SK-MEL-5 (cell line): ENCODE results near the gene IGSF11. TPM values are rescaled to one million over a fixed set of nuclear protein-coding genes. Genes with fewer than 3 reads are reported as not detected.
"Not testable (repeated sequence)": the region's sequence is repeated elsewhere in the genome, so short reads cannot be mapped to it uniquely, and the experiment has no call there.

ENCODE experiments used
- DNase-seq: peaks from one replicate; pipeline ENCODE4 v3.0.0-alpha.2; 2016; ENCODE audit warnings: low read depth, low spot score
- in situ Hi-C: cut with HindIII; loops from 2 replicates; pipeline ENCODE4 v1.10.0; 2016; ENCODE audit warnings: low sequenced_read_pairs, high pct_unique_total_duplicates, low pct_unique_long_range_greater_than_20kb
- total RNA-seq: library from RNA; depleted of rRNA; stranded (reverse); fragments of >200 nt; shearing (Covaris generic); gene quantifications from 2 replicates; pipeline ENCODE4 v1.2.3, GENCODE V29; 2014

The IGSF11 gene
- total RNA-seq, 1 experiment from 2014 or later: 64.6 TPM

DNA sequence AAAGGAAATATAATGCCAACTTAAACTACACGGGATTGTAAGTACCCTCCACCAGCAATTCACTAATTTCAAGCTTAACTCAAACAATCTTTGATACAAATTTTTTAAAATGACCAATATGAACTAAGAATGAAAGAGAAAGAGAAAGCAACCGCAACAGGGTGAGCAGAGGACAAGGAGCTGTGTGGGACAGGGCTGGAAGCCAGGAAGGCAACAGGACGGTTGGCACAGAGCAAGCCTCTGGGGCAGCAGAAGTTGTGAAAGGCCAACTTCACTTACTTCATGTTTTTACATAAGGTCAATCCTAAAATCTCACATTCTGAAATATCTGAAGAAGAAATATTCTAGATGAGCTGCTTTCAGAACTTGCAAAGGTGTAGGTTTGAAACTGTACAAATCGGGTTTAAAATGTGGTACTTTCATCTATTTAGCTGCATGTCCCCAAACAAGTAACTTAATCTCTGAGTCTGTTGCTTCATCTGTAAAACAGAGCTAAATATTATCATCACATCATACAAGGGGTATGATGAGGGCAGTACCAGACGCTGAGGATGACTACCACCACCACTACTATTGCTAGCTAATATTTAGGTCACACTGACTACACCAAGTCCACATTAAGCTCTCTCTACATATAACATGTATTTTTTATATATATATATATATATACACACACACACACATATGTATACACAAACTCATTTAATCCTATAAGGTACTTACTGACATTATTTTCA lies 101.7 kb downstream of the IGSF11 start:
- DNase-seq: no peak

DNA sequence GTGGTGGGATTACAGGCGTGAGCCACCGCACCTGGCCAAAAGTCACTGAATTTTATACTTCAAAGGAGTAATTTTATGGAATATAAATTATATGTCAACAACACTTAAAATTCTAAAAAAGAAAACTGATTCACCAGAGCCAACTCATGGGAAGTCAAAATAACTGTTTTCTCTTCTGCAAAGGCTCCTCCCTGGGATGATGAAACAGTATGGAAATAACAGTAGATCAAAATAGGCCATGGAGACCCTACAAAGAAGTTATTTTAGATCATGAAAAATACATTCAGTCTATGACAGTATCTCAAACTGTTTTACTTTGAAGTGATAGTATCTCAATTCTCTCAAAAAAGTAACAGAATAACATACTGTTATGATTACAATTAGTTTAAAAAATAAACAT lies 102.7 kb downstream of the IGSF11 start:
- DNase-seq: no peak
- in situ Hi-C loops: no loop called here

More for the DNA sequence above, 101.7 kb downstream of the IGSF11 start:
- in situ Hi-C loops: no loop called here

DNA sequence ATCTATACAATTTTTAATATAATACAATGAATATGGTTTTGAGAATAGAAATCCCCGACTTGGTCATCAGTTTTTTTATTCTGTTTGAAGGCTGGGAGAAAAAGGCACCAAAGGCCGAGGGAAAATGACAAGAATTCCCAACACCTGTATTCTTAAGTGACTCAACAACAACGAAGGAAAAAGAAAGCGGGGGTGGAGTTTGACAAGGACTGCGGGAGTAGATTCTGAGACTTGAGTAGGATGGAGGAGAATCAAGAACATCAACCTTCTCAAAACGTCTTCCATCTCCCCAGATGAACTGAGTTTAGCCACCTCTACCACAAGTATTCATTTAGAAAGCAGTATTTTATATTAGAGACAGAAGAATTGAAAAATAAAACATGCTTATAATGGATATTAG lies 107.2 kb downstream of the IGSF11 start:
- in situ Hi-C loops: no loop called here
- no peak for DNase-seq

DNA sequence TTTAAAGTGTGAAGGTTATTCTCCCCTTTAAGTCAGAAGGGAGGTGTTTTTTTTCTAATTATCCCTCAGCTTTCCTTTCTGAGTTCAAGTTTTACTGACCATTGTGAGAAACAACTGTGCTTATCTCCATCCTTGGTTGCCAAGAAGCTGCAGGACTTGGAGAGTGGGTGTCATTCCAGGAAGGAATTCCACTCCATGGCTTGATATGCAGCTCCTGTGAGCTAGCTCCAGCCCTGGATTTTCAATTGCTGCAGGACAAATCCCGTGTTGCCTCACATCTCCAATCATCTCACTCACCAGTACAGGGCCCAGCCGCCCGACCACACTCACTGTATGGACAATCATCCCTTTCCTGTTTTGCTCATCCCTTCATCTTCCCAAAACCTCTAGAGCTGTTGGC lies 122.5 kb downstream of the IGSF11 start:
- no peak for DNase-seq
- in situ Hi-C loops: no loop called here

DNA sequence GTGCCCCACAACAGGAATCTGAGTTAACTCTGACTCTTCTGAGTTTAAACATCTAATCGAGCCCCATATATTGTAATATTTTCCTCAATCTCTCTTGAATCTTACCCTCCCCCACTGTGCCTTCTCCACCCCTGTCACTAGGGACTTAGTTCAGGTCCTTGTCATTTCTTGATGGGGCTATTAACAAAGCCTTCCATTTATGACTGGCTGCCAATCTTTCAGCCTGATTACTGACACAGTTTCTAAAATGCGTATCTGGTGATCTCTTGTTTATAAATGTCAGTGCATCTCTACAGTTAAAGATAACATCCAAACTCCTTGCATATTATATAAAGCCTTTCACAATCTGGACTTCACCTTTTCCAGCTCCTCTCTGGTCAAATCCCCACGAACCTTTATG lies 124.3 kb downstream of the IGSF11 start:
- in situ Hi-C loops: no loop called here

DNA sequence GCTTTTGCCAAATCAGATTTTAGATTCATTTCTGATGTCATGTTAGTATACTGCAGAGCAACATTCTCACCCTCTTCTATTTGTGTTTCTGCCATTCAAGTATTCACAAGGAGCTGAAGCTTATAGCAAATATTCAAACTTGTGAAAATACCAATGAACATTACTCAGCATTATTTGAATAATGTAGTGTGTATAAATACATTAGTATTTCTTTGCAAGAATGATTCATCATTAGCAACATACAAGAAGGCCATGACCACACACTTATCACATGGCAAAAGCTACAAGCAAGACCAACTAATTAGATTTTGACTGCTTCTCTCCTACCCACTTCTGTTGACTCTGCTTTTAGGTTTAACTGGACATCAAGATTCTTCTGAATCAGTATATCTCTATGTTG lies 124.9 kb downstream of the IGSF11 start:
- in situ Hi-C loops: no loop called here
- DNase-seq: no peak

More for the DNA sequence above, 124.3 kb downstream of the IGSF11 start:
- DNase-seq: no peak

DNA sequence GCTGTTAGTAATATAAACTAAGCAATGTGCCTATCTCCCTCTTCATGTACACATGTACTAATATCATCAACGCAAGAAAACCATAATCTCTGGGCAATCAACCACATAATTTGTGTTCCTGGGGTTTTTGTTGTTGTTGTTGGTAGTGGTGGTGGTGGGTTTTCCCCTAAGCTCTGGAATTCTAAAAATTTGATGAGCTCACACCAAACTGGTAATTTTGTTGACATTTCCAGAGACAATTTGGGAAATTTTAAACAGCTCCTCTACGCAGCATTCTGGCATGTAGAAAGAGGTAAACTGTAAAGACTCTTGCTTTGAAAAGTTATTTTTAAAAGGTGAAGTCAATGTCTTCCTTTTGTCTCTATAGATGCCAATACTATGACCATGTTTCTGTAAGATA lies 126.7 kb downstream of the IGSF11 start:
- in situ Hi-C loops: no loop called here

DNA sequence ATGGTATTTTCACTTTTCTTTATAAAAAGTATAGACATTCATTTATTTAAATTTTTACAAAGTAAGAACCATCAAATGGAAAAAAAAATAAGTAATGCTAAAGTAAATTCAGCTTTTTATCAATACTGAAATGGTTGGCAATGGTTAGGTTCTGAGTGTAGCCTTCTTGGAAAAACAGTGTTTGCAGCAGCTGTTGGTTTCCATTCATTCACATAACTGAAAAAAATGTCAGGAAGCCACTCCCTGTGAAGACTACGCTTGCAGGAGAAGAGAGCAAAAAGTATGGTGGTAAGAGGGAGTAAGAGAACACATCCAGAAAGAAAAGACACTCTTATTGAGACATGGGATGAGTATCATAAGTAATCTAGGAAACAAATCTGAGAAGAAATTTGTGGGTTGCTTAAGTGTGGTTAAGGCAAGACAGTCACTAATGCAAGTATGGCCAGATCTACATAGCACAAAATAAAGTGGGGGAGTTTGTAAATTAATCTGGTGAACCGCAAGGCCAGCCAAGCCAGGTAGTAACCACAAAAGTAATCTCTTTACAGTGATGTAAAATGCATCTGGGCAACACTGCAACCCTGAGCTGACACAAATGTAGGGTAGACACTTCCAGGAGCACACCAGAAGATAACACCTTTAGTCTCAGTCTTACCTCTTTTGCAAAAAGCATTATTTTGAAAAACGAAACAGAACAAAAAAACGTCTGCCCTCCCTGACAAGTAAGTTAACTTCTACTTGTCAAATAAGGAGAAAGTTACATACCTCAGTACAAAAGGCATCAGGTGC lies 133.7 kb downstream of the IGSF11 start:
- no peak for DNase-seq
- in situ Hi-C loops: no loop called here

More for the DNA sequence above, 126.7 kb downstream of the IGSF11 start:
- DNase-seq: no peak

DNA sequence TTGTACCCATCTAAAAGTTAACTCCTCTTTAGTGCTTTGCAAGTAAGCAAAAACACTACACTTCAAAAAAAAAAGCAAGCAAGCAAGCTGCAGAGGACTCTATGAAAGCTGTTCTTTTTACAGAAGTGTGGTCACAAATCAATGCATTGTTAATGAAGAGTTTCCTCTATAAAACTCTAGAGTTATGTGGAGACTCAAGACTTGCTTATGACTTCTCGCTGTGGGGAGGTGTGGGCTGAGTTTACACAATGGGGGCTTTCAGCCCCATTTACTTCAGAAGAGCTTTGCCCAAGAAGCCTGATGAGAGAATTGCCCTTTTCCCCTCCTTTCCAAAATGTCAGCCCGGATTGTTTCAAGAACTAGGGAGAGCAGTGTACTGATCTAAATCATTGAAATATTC lies 144.4 kb downstream of the IGSF11 start:
- in situ Hi-C loops: no loop called here
- DNase-seq: peak; percentile 99

DNA sequence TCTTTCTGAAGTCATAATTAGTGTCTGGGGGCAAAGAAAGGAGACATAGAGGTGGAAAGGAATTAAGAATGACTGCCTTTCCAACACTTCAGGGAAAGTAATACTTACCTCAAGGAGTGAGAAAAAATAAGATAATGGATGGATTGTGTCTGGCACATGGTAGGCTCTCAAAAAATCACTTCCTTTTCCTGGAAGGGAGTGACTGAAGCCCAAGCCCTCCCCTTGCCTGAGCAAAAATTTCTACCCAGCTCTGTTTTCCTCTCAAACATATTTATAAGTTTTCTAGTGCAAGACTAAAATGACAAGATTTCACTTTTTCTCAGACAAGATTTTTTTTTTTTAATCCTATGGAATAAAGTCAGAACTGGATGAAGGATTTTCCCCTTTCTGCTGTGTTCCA lies 145.0 kb downstream of the IGSF11 start:
- in situ Hi-C loops: no loop called here

DNA sequence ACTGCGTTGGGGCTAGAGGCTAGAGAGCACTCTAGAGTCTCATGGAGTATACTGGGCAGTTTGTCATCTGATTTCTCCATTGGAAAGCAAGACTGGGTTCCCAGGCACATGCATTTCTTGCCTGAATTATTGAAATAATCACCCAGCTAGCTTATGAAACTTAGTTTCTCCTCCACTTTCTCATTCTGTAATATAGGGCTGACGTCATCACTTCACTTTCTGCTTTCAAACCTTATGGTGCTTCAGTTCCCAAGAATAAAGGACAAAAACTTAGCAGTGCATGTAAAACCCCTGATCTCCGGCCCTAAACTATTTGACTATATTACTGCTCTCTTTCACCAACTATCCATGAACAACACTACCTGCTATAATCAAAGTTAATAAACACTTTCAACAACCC lies 147.9 kb downstream of the IGSF11 start:
- peak; percentile 12 for DNase-seq
- in situ Hi-C loops: no loop called here

More for the DNA sequence above, 145.0 kb downstream of the IGSF11 start:
- peak; percentile 59 for DNase-seq

DNA sequence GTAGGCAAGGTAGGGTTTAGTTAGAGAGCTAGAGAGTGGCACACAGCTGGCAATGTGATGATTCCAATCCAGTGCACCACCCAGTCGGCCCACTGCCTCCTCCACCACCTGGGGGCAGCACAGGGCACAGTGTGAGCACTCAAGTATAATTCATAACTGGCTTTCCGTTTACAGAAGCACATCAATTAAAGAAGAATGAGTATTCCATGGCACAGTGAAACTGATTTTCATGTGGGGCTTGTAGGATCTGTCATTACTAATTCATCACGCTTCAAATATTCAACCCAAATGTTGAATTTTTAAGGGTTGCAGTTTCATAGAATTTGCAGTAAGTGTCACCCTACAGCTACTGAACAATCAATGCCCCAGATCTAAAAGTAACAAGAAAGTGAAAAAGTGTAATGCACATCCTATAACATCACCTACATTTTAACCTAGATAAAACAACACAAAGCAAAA lies 149.9 kb downstream of the IGSF11 start:
- DNase-seq: peak; percentile 81

DNA sequence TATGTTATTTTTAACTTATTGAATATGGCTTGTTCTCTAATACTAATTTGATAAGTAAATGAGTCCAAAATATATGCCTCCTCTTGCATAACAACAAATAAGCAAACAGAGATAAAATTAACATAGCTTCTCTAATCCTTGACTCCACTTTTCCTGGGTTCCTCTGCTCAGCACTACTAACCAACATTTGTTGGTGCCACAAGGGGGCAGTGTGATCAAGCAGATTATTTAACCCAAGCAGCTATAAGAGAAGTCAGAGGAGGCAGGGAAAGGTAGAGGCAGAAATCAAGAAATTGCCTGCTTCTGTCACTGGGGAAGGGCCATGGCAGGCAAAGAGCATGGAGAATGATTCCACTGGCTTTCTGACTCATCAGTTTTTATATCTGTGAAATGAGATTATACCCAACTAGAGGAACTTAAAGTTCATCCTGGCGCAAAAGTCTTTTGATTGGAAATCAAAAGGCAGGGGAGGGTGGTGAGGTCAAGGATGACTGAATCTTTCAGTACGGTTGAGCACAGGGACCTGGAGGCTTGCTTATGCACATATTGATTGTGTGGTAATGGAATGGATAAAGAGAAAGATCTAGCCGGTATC lies 152.2 kb downstream of the IGSF11 start:
- in situ Hi-C loops: no loop called here
- peak; percentile 84 for DNase-seq

More for the DNA sequence above, 149.9 kb downstream of the IGSF11 start:
- in situ Hi-C loops: no loop called here

DNA sequence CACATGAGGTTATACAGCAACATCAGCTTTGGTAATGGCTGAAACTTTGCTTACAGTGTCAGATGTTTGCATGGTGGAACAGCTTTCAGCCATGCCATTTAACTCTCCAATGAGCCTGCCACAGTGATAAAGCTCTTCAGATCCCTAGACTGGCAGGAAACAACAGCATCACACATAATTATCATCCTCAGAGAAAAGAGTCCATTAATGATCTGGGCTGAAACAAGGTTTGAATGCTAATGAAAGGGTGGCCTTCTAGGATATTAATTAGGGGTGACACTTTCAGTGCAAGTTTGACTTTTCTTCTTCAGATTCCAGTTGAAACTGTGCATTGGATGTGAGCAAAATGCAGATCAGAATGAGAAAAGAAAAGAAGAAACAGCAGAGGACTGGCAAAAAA lies 166.6 kb downstream of the IGSF11 start:
- in situ Hi-C loops: no loop called here
- DNase-seq: no peak

DNA sequence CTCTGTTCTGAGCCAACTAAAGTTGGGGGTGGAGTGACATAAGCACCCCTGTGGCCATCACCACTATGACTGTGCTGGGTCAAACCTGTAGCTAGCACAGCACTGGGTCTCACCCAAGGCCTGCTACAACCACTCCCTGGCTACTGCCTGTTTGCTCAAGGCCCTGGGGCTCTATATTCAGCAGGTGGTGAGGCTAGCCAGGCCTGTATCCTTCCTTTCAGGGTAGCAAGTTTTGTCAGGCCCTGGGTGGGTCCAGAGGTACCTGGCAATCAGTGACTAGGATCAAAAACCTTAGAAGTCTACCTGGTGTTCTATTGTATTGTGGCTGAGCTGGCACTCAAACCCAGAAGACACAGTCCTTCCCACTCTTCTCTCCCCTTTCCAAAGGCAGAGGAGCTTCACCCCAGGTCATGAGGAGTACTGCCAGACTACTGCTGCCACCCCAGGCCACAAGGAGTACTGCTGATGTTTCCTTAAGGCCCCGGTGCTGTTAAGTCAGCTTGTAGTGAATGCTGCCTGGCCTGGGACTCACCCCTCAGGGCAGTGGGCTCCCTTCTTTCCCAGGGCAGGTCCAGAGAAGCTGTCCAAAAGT lies 170.8 kb downstream of the IGSF11 start:
- in situ Hi-C loops: no loop called here
- DNase-seq: peak; percentile 53

DNA sequence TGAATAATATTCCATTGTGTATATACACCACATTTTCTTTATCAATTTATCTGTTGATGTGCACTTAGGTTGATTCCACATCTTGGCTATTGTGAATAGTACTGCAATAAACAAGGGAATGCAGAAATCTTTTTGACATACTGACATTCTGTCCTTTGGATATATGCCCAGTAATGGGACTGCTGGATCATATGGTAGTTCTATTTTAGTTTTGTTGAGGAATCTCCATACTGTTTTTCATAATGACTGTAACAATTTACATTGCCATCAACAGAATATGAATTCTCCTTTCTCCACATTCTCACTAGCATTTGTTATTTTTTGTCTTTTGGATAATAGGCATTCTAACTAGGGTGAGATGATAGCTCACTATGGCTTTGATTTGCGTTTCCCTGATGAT lies 174.7 kb downstream of the IGSF11 start:
- in situ Hi-C loops: no loop called here
- no peak for DNase-seq

DNA sequence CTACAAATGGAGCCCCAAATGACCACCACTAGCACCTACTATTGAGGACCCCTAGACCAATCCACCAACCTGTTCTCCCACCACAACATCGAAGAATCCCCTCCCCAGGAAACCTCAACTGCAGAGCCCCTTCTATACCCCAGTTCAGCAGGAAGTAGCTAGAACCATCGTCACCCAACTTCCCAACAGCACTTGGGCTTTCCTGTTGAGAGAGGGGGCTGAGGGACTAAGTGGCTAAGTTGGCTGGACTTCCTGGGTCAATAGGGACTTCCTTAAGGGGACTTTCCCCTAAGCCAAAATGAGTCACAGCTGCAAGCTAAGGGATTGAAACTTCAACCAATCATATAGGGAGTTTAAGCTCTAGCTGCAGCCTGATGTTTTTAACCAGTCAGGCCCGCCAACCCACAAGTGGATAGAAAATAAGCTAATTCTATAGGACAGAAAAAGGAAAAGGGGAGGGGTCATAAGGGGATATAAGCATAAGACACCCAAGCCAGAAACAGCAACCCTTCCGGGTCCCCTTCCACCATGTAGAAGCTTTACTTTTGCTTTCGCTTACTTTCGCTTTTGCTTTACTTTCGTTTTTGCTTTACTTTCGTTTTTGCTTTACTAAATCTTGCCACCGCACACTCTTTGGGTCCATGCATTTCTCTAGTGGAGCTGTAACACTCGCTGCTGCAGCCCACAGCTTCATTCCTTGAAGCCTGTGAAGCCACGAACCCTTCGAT lies 183.0 kb downstream of the IGSF11 start:
- DNase-seq: peak; percentile 58
- in situ Hi-C loops: not testable (repeated sequence)
